ENCODE results near the gene GOLGB1.

GRCh38 chr3:121654493-121655385, 94.8 kb downstream of the GOLGB1 start:
- TF ChIP-seq, protein P1, sequence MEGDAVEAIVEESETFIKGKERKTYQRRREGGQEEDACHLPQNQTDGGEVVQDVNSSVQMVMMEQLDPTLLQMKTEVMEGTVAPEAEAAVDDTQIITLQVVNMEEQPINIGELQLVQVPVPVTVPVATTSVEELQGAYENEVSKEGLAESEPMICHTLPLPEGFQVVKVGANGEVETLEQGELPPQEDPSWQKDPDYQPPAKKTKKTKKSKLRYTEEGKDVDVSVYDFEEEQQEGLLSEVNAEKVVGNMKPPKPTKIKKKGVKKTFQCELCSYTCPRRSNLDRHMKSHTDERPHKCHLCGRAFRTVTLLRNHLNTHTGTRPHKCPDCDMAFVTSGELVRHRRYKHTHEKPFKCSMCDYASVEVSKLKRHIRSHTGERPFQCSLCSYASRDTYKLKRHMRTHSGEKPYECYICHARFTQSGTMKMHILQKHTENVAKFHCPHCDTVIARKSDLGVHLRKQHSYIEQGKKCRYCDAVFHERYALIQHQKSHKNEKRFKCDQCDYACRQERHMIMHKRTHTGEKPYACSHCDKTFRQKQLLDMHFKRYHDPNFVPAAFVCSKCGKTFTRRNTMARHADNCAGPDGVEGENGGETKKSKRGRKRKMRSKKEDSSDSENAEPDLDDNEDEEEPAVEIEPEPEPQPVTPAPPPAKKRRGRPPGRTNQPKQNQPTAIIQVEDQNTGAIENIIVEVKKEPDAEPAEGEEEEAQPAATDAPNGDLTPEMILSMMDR (IDR thresholded peaks at IDR 0.05; ENCODE audit: poor library complexity), result no peak
- no peak for TF ChIP-seq EZH2 (IDR thresholded peaks at IDR 0.05; ENCODE audit: borderline replicate concordance)
